ENCODE results near the gene GPR156.

The GPR156 gene

GRCh38 chr3:120119846-120120510, 165.0 kb downstream of the GPR156 start:
- DNase-seq, result no peak

Data from right kidney (tissue), 1 donor.